Measurements from ENCODE around the gene TULP4. TPM values are rescaled to one million over a fixed set of nuclear protein-coding genes. Genes with fewer than 3 reads are reported as not detected.

Gene TULP4
- total and polyA plus RNA-seq, 4 experiments from 2014 or later, result 14.8 to 94.1 (median 63.6) TPM

- no peak for DNase-seq
- H3K4me3 ChIP-seq (ENCODE audit: low read length in 2 of 2), result no peak overlapping the region
- Mint-ChIP-seq H3K27me3 (no peaks in the 10 kb centered on the region), H3K9me3 (peaks cover 0 to 2% (median 0%) of the 10 kb centered on the region in 8 donors), H3K27ac (no peak overlapping the region), H3K4me1 (peaks cover 0 to 3% (median 0%) of the 10 kb centered on the region in 4 donors), H3K36me3 (peaks cover 23 to 28% of the 10 kb centered on the region in 2 donors), H3K4me3 (no peak overlapping the region)
- H3K27ac ChIP-seq (ENCODE audit: low read depth, low read length), result no peak overlapping the region
- ChIA-PET POLR2A (ENCODE audit: partially characterized antibody) (no interaction called here), CTCF (ENCODE audit: partially characterized antibody) (interaction anchor here (0.6 kb wide), 1 partner anchor 28 kb away, joined by 5 read pairs; no protein-coding TSS in a partner anchor)
- peaks cover 8% of the 10 kb centered on the region for H3K36me3 ChIP-seq (ENCODE audit: insufficient read depth, low read length)
- no peaks in the 10 kb centered on the region for H3K27me3 ChIP-seq (ENCODE audit: insufficient read depth, low read length)
- intact Hi-C loops (cut with micrococcal nuclease), result no loop called here
- no peaks in the 10 kb centered on the region for H3K9me3 ChIP-seq (ENCODE audit: control insufficient read depth in 1 of 2, low read length in 2 of 2)
- H3K4me1 ChIP-seq (ENCODE audit: insufficient read depth, low read length), result no peaks in the 10 kb centered on the region
Measured at GRCh38 chr6:158506601-158507000, 194.3 kb downstream of the TULP4 start.

GRCh38 chr6:158507174-158507573 is 194.9 kb downstream of the TULP4 start:
- ChIA-PET CTCF (ENCODE audit: partially characterized antibody) (no interaction called here), POLR2A (ENCODE audit: partially characterized antibody) (no interaction called here)
- Mint-ChIP-seq H3K27me3 (no peaks in the 10 kb centered on the region), H3K4me1 (peaks cover 0 to 3% (median 0%) of the 10 kb centered on the region in 4 donors), H3K27ac (no peak overlapping the region), H3K9me3 (peaks cover 0 to 2% (median 0%) of the 10 kb centered on the region in 8 donors), H3K4me3 (no peak overlapping the region), H3K36me3 (peaks cover 21 to 26% of the 10 kb centered on the region in 2 donors)
- DNase-seq, result no peak
- Histone ChIP-seq H3K36me3 (ENCODE audit: insufficient read depth, low read length) (peaks cover 8% of the 10 kb centered on the region), H3K27ac (ENCODE audit: low read depth, low read length) (no peak overlapping the region), H3K9me3 (ENCODE audit: control insufficient read depth in 1 of 2, low read length in 2 of 2) (no peaks in the 10 kb centered on the region), H3K4me1 (ENCODE audit: insufficient read depth, low read length) (no peaks in the 10 kb centered on the region), H3K27me3 (ENCODE audit: insufficient read depth, low read length) (no peaks in the 10 kb centered on the region), H3K4me3 (ENCODE audit: low read length in 2 of 2) (no peak overlapping the region)
- intact Hi-C loops (cut with micrococcal nuclease), result no loop called here

DNA sequence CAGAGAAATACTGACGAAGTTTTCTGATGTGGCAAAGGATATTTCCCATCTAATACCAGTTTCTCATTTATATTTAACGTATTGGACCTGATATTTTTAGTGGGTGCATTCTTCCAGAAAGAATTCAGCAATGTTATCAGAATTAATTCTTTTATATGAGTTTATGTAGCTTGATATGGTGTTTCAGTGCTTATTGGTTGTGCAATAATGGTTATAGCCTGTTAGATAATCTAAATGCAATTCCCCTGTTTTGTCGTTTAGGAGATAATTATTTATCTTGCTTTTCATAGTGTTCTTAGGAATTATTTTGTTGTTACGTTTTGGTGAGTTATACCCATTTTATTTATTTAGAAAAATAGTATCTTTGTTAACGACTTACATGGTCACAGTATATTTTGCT is 196.2 kb downstream of the TULP4 start:
- Mint-ChIP-seq H3K4me3 (no peak overlapping the region), H3K27me3 (no peaks in the 10 kb centered on the region), H3K36me3 (peaks cover 17 to 21% of the 10 kb centered on the region in 2 donors), H3K9me3 (peaks cover 0 to 2% (median 0%) of the 10 kb centered on the region in 8 donors), H3K4me1 (peaks cover 0 to 3% (median under 1%) of the 10 kb centered on the region in 4 donors), H3K27ac (peak overlapping the region in 1 of 7 donors; percentile 10)
- H3K4me3 ChIP-seq (ENCODE audit: low read length in 2 of 2), result no peak overlapping the region
- intact Hi-C loops (cut with micrococcal nuclease), result no loop called here
- POLR2A ChIA-PET (ENCODE audit: partially characterized antibody), result no interaction called here
- H3K27me3 ChIP-seq (ENCODE audit: insufficient read depth, low read length), result no peaks in the 10 kb centered on the region
- no peaks in the 10 kb centered on the region for H3K9me3 ChIP-seq (ENCODE audit: control insufficient read depth in 1 of 2, low read length in 2 of 2)
- CTCF ChIA-PET (ENCODE audit: partially characterized antibody), result no interaction called here
- no peak overlapping the region for H3K27ac ChIP-seq (ENCODE audit: low read depth, low read length)
- DNase-seq, result no peak
- H3K4me1 ChIP-seq (ENCODE audit: insufficient read depth, low read length), result no peaks in the 10 kb centered on the region
- H3K36me3 ChIP-seq (ENCODE audit: insufficient read depth, low read length), result peaks cover 8% of the 10 kb centered on the region

DNA sequence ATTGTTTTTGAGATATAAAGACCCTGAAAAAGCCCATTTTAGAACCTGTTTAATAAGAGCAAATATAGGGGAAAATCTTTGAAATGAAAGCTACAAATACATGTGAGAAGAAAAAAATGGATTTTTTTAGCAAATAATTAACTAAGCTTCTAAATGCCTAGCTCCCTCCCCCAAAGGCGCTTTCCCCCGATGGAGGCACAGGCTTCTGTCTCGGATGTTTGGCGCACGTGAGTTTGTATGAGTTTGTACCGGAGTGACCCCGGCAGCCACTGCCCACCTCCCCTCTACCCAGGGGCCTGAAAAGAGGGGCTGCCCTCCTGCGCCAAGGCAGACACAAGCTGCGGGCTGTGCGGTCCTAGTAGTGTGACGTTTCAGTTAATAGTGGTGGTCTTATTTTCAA is 197.2 kb downstream of the TULP4 start:
- Mint-ChIP-seq H3K4me1 (peaks cover 7 to 11% (median 10%) of the 10 kb centered on the region in 4 donors), H3K27ac (no peak overlapping the region), H3K4me3 (no peak overlapping the region), H3K9me3 (no peaks in the 10 kb centered on the region), H3K36me3 (peaks cover 15 to 18% of the 10 kb centered on the region in 2 donors), H3K27me3 (no peaks in the 10 kb centered on the region)
- Histone ChIP-seq H3K36me3 (ENCODE audit: insufficient read depth, low read length) (peaks cover 8% of the 10 kb centered on the region), H3K4me3 (ENCODE audit: low read length in 2 of 2) (no peak overlapping the region), H3K27ac (ENCODE audit: low read depth, low read length) (no peak overlapping the region), H3K27me3 (ENCODE audit: insufficient read depth, low read length) (no peaks in the 10 kb centered on the region), H3K4me1 (ENCODE audit: insufficient read depth, low read length) (peaks cover 7% of the 10 kb centered on the region), H3K9me3 (ENCODE audit: control insufficient read depth in 1 of 2, low read length in 2 of 2) (no peaks in the 10 kb centered on the region)
- intact Hi-C loops (cut with micrococcal nuclease), result no loop called here
- ChIA-PET CTCF (ENCODE audit: partially characterized antibody) (interaction anchor here (0.7 to 1.5 kb wide), 2 partner anchors 56 to 96 kb away, joined by 3 read pairs; no protein-coding TSS in a partner anchor), POLR2A (ENCODE audit: partially characterized antibody) (no interaction called here)
- DNase-seq, result no peak

- intact Hi-C loops (cut with micrococcal nuclease), result no loop called here
- Histone ChIP-seq H3K36me3 (ENCODE audit: insufficient read depth, low read length) (no peaks in the 10 kb centered on the region), H3K4me1 (ENCODE audit: insufficient read depth, low read length) (peaks cover 22% of the 10 kb centered on the region), H3K4me3 (ENCODE audit: low read length in 2 of 2) (no peak overlapping the region), H3K9me3 (ENCODE audit: control insufficient read depth in 1 of 2, low read length in 2 of 2) (no peaks in the 10 kb centered on the region), H3K27ac (ENCODE audit: low read depth, low read length) (no peak overlapping the region), H3K27me3 (ENCODE audit: insufficient read depth, low read length) (no peaks in the 10 kb centered on the region)
- DNase-seq, result no peak
- peaks cover 16 to 32% (median 25%) of the 10 kb centered on the region in 4 donors for H3K4me1 Mint-ChIP-seq
- H3K36me3 Mint-ChIP-seq, result peaks cover 0 to 5% of the 10 kb centered on the region in 2 donors
- H3K4me3 Mint-ChIP-seq, result no peak overlapping the region
- H3K27ac Mint-ChIP-seq, result peak overlapping the region in 1 of 7 donors; percentile 75
- no peaks in the 10 kb centered on the region for H3K27me3 Mint-ChIP-seq
- H3K9me3 Mint-ChIP-seq, result peaks cover 0 to 3% (median 0%) of the 10 kb centered on the region in 8 donors
- POLR2A ChIA-PET (ENCODE audit: partially characterized antibody), result no interaction called here
- CTCF ChIA-PET (ENCODE audit: partially characterized antibody), result interaction anchor here (0.8 kb wide), 1 partner anchor 21 kb away, joined by 3 read pairs; no protein-coding TSS in a partner anchor
Measured at GRCh38 chr6:158512809-158513208, 200.5 kb downstream of the TULP4 start.

DNA sequence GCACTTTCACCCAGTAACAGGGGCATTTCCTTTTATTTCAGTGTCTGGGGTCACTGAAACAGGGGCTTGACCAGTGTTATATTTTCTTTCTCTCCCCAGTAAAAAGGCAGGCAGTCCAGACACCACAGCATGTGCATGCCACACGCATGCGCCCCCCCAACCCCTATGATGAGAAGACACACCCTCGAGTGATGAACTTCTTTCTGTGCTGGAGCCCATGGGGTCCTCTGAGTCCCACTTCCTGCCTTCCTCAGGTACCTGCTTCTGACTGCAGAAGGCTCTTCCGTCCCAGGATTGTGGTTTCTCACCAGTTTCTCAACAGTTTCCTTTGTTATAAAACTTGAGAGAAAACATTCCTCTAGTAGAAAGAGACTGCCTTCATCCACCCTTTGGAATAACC is 201.9 kb downstream of the TULP4 start:
- intact Hi-C loops (cut with micrococcal nuclease), result no loop called here
- no peaks in the 10 kb centered on the region for H3K36me3 ChIP-seq (ENCODE audit: insufficient read depth, low read length)
- CTCF ChIA-PET (ENCODE audit: partially characterized antibody), result interaction anchor here (1.0 to 1.4 kb wide), 2 partner anchors 14 to 293 kb away, joined by 3 to 6 read pairs; no protein-coding TSS in a partner anchor
- DNase-seq, result no peak
- H3K4me1 ChIP-seq (ENCODE audit: insufficient read depth, low read length), result peaks cover 33% of the 10 kb centered on the region
- H3K4me3 Mint-ChIP-seq, result peak overlapping the region in 3 of 8 donors; percentile 4 to 48 (median 32)
- H3K4me1 Mint-ChIP-seq, result peaks cover 21 to 41% (median 31%) of the 10 kb centered on the region in 4 donors
- no peaks in the 10 kb centered on the region for H3K27me3 Mint-ChIP-seq
- peak overlapping the region in 4 of 7 donors; percentile 6 to 69 (median 41) for H3K27ac Mint-ChIP-seq
- peaks cover 0 to 3% (median 0%) of the 10 kb centered on the region in 8 donors for H3K9me3 Mint-ChIP-seq
- no peaks in the 10 kb centered on the region for H3K36me3 Mint-ChIP-seq
- H3K27me3 ChIP-seq (ENCODE audit: insufficient read depth, low read length), result no peaks in the 10 kb centered on the region
- no peak overlapping the region for H3K4me3 ChIP-seq (ENCODE audit: low read length in 2 of 2)
- POLR2A ChIA-PET (ENCODE audit: partially characterized antibody), result interaction anchor here (1.2 kb wide), 1 partner anchor 130 kb away, joined by 3 read pairs; the partner anchor contains the start of gene DYNLT1
- H3K27ac ChIP-seq (ENCODE audit: low read depth, low read length), result no peak overlapping the region
- no peaks in the 10 kb centered on the region for H3K9me3 ChIP-seq (ENCODE audit: control insufficient read depth in 1 of 2, low read length in 2 of 2)

DNA sequence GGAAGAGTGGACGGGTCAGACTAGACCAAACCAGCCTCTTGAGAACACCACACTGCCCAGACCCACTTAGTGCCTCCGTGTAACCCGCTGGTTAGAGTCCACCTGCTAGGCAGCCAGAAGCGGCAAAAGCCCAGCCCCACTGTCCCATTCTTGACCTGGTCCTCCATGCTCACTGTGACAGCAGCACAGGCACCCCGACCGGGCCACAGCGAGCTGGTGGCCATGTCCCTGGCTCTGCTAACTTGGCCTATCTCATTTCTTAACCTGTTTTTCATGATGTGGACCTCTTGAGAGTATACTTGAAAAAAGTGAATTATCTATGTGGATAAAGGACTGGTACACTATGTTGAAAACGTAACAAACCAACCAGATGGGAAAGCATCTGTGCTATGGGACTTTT is 202.7 kb downstream of the TULP4 start:
- H3K4me1 ChIP-seq (ENCODE audit: insufficient read depth, low read length), result peaks cover 33% of the 10 kb centered on the region
- intact Hi-C loops (cut with micrococcal nuclease), result loop anchor here (5.0 kb wide), 1 partner anchor 47 kb away; the partner anchor contains the start of gene TMEM181
- H3K27me3 ChIP-seq (ENCODE audit: insufficient read depth, low read length), result no peaks in the 10 kb centered on the region
- ChIA-PET POLR2A (ENCODE audit: partially characterized antibody) (interaction anchor here (1.2 kb wide), 1 partner anchor 129 kb away, joined by 3 read pairs; the partner anchor contains the start of gene DYNLT1), CTCF (ENCODE audit: partially characterized antibody) (interaction anchor here (1.0 to 1.4 kb wide), 2 partner anchors 15 to 294 kb away, joined by 3 to 6 read pairs; no protein-coding TSS in a partner anchor)
- Mint-ChIP-seq H3K27me3 (no peaks in the 10 kb centered on the region), H3K4me3 (peak overlapping the region in 2 of 8 donors; percentile 10 to 54), H3K36me3 (no peaks in the 10 kb centered on the region), H3K9me3 (peaks cover 0 to 3% (median 0%) of the 10 kb centered on the region in 8 donors), H3K4me1 (peaks cover 21 to 41% (median 31%) of the 10 kb centered on the region in 4 donors), H3K27ac (peak overlapping the region in 2 of 7 donors; percentile 17 to 25)
- no peaks in the 10 kb centered on the region for H3K36me3 ChIP-seq (ENCODE audit: insufficient read depth, low read length)
- H3K4me3 ChIP-seq (ENCODE audit: low read length in 2 of 2), result no peak overlapping the region
- no peak for DNase-seq
- no peak overlapping the region for H3K27ac ChIP-seq (ENCODE audit: low read depth, low read length)
- no peaks in the 10 kb centered on the region for H3K9me3 ChIP-seq (ENCODE audit: control insufficient read depth in 1 of 2, low read length in 2 of 2)

Measured in CD4-positive, alpha-beta memory T cell (primary cell).